C4-2B (cell line): ENCODE results near the gene FBXW12.

Source experiments
- CTCF ChIP-seq: fragments of 450-650 bp; conservative IDR thresholded peaks from 2 replicates; pipeline ENCODE4 v1.5.1; 2017; ENCODE audit warnings: mild to moderate bottlenecking
- ZFX ChIP-seq: fragments of 450-650 bp; IDR thresholded peaks from 2 replicates; pipeline ENCODE4 v1.6.1; 2017

DNA sequence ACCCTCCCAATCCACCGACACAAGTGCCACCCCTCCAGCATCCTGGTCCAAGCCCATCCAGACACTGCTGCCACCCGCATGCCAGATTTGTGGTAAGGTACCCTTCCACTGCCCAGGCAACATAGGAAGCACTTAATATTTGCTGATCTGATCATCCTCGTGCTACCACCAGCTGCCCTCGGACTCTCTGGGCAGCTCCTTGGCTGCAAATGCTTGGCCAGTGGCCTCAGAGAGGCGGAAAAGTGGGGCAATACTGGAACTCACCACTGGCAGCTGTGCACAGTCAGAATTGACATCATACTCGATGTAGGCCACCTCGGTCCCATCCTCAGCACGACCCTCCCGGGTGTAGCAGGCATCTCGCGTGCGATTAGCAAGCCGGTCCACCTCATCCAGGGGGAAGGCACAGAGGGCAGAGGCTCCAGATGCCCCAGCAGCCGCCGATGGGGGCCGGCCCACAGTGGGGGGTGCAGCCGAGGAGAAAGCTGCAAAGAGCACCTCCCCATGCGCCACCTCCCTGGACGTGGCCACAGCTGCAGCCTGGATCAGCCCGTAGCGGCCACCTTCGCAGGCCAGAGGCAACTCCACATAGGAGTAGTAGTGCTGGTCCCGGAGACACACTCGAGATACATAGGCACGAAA, 51.3 kb downstream of the FBXW12 start:
- TF ChIP-seq CTCF = no peak
- no peak for TF ChIP-seq ZFX
